ENCODE measurements around the gene ORM2. TPM values are rescaled to one million over a fixed set of nuclear protein-coding genes. Genes with fewer than 3 reads are reported as not detected.

ORM2 gene
- total and polyA plus RNA-seq, 2 of the 8 experiments (the other 6 are each of a cell fraction or from before 2014, with no cell fraction given): 1.3 TPM; not detected in 1

- no peak overlapping the region for H2BK12ac ChIP-seq (ENCODE audit: low read depth, low read length)
- H3K79me2 ChIP-seq (ENCODE audit: control insufficient read depth in 1 of 2, insufficient read depth in 2 of 2, low read length in 2 of 2): no peaks in the 10 kb centered on the region
- H3K56ac ChIP-seq (replicated peaks; ENCODE audit: insufficient read length, low read depth, low read length): no peak overlapping the region
- no peak overlapping the region for H2BK20ac ChIP-seq (ENCODE audit: low read length)
- H2AFZ ChIP-seq (ENCODE audit: low read length): no peak overlapping the region
- no peak overlapping the region for H3K9ac ChIP-seq (replicated peaks in 1 of 4; ENCODE audit: extremely low read depth in 1 of 4, low read depth in 3 of 4, low read length in 3 of 4)
- H4K91ac ChIP-seq (replicated peaks; ENCODE audit: insufficient read length, low read length): no peak overlapping the region
- H2BK15ac ChIP-seq (ENCODE audit: low read length): no peak overlapping the region
- no peak overlapping the region for H2AK5ac ChIP-seq (ENCODE audit: low read depth, low read length)
- H3K36me3 ChIP-seq (ENCODE audit: control insufficient read depth in 2 of 4, insufficient read depth in 4 of 4, low read length in 3 of 4): peaks cover 12 to 53% (median 34%) of the 10 kb centered on the region in 4 experiments
- H2BK5ac ChIP-seq (ENCODE audit: low read depth, low read length): no peak overlapping the region
- FAIRE-seq: peak; percentile 57
- peak; percentile 38 to 85 for DNase-seq (ENCODE audit: low read depth in 1 of 2, low spot score in 2 of 2)
- ChIA-PET CTCF (ENCODE audit: partially characterized antibody) (interaction anchor here (0.6 to 3.4 kb wide), 33 partner anchors 10 to 342 kb away, joined by 3 to 21 read pairs (median 4); partner anchors contain the start of gene AKNA), POLR2A (ENCODE audit: partially characterized antibody) (interaction anchor here (0.6 to 2.9 kb wide), 3 partner anchors 8 to 57 kb away, joined by 3 to 9 read pairs (median 6); no protein-coding TSS in a partner anchor)
- H3K14ac ChIP-seq (ENCODE audit: insufficient read length): no peak overlapping the region
- H3K18ac ChIP-seq (ENCODE audit: extremely low read depth, low read length): no peak overlapping the region
- no peak overlapping the region for H3K27ac ChIP-seq (ENCODE audit: low read depth, low read length)
- H4K5ac ChIP-seq (ENCODE audit: insufficient read length, low read depth, low read length): no peak overlapping the region
- WGBS, 2 experiments (ENCODE audit: extremely low coverage in 1 of 2, insufficient coverage in 1 of 2, insufficient read length in 1 of 2, insufficient replicate concordance in 2 of 2, low coverage in 1 of 2, low lambda C conversion rate in 2 of 2, missing lambda C conversion rate in 1 of 2): 82% methylated on average over 16 of the region's 16 CpGs; no CpG with 5 or more reads in 1 of the 2 experiments
- H3K4me1 ChIP-seq (replicated peaks in 1 of 4; ENCODE audit: control insufficient read depth in 3 of 4, insufficient read depth in 4 of 4, low read length in 3 of 4): no peaks in the 10 kb centered on the region
- no peaks in the 10 kb centered on the region for H3K79me1 ChIP-seq (ENCODE audit: low read depth, low read length)
- no peak overlapping the region for H3K23ac ChIP-seq (ENCODE audit: insufficient read length)
- H3K4ac ChIP-seq (replicated peaks; ENCODE audit: insufficient read length, low read depth, low read length): no peak overlapping the region
- no peak overlapping the region for H2BK120ac ChIP-seq (replicated peaks; ENCODE audit: low read depth, low read length)
- H3K27me3 ChIP-seq (replicated peaks in 1 of 4; ENCODE audit: control insufficient read depth in 3 of 4, extremely low read depth in 1 of 4, insufficient read depth in 3 of 4, low read length in 3 of 4): no peaks in the 10 kb centered on the region
- no peaks in the 10 kb centered on the region for H3K9me3 ChIP-seq (ENCODE audit: insufficient read depth in 2 of 2, low read depth in 1 of 2, low read length in 1 of 2)
- TF ChIP-seq KDM1A (IDR thresholded peaks at IDR 0.05; ENCODE audit: borderline replicate concordance, low read length) (peak; percentile 78), RAD21 (IDR thresholded peaks at IDR 0.05 in 1 of 2, conservative IDR thresholded peaks at IDR 0.05 in 1 of 2; ENCODE audit: low read depth in 2 of 2, low read length in 2 of 2) (peak; percentile 84 to 85), BRCA1 (IDR thresholded peaks at IDR 0.05; ENCODE audit: low read depth, low read length) (no peak), CTCF (IDR thresholded peaks at IDR 0.05; ENCODE audit: control extremely low read depth in 1 of 3, insufficient read depth in 1 of 3, low read depth in 1 of 3, low read length in 3 of 3) (peak; percentile 81 to 91 (median 89)), SRF (IDR thresholded peaks at IDR 0.05; ENCODE audit: low read depth, low read length) (no peak), RBBP5 (IDR thresholded peaks at IDR 0.05; ENCODE audit: borderline replicate concordance, low read depth, low read length) (no peak), HDAC2 (IDR thresholded peaks at IDR 0.05; ENCODE audit: borderline replicate concordance in 1 of 2, low read depth in 2 of 2, low read length in 2 of 2) (peak in 1 of 2 experiments; percentile 49; a peak in 1 of 4 replicates)
- no peak overlapping the region for H3K4me2 ChIP-seq (ENCODE audit: insufficient read depth in 1 of 2, low read depth in 2 of 2, low read length in 2 of 2)
- H3K4me3 ChIP-seq (ENCODE audit: extremely low read depth in 1 of 4, insufficient read depth in 2 of 4, low read depth in 3 of 4, low read length in 4 of 4): no peak overlapping the region
- H3K23me2 ChIP-seq (ENCODE audit: low read depth, low read length): no peaks in the 10 kb centered on the region
- H4K20me1 ChIP-seq (replicated peaks in 1 of 2; ENCODE audit: control insufficient read depth in 1 of 2, insufficient read depth in 2 of 2, low read length in 2 of 2): peaks cover 0 to 2% of the 10 kb centered on the region in 2 experiments
- no peak overlapping the region for H4K8ac ChIP-seq (ENCODE audit: extremely low read depth, insufficient read depth, low read length)
These were observed 9.7 kb downstream of the ORM2 start for GRCh38 chr9:114339130-114339908.
